ENCODE measurements around the gene LATS2. TPM values are rescaled to one million over a fixed set of nuclear protein-coding genes. Genes with fewer than 3 reads are reported as not detected.
"Not testable (repeated sequence)": the region's sequence is repeated elsewhere in the genome, so short reads cannot be mapped to it uniquely, and the experiment has no call there.

The LATS2 gene
- total RNA-seq, 1 experiment from 2014 or later: 3.9 TPM

- DNase-seq (ENCODE audit: low spot score): not testable (repeated sequence)
Measured at GRCh38 chr13:20961663-20962062, 99.7 kb downstream of the LATS2 start.

GRCh38 chr13:20960663-20961309, 100.6 kb downstream of the LATS2 start:
- DNase-seq (ENCODE audit: low spot score): no peak

GRCh38 chr13:20957049-20957620, 104.3 kb downstream of the LATS2 start:
- not testable (repeated sequence) for DNase-seq (ENCODE audit: low spot score)

GRCh38 chr13:20955496-20955895, 105.9 kb downstream of the LATS2 start:
- no peak for DNase-seq (ENCODE audit: low spot score)

DNA sequence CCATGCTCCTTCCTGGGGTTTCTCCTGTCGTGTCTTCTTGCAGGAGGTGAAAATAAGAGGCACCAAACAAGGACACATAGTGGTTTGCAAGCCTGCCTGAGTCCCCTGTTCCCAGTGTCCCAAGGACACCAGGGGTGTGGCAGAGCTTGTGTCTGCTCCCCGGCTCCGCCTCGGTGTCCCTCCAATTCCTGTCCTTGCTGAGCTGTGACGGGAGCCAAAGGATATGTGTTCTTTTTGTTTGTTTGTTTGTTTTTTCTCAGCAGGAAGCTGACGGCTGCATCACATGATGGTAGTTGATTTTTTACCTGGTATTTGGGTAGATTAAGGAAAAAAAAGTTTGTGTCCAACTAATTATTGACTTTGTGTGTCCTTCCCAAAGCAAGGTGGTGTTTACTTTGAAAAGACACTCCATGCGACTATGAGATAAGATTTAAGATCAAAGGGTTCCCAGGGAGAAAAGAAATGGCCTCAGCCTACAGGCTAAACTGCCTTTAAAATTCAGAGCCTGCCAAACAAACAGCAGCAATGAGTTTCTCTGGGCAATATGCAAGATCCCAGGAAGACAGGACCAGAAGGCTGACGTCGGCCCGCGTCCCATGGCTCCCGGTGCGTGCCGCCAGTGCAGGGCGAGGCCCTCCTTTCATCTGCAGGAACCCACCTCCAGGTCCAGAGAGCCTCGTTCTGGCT, 108.0 kb downstream of the LATS2 start:
- DNase-seq (ENCODE audit: low spot score): no peak

DNA sequence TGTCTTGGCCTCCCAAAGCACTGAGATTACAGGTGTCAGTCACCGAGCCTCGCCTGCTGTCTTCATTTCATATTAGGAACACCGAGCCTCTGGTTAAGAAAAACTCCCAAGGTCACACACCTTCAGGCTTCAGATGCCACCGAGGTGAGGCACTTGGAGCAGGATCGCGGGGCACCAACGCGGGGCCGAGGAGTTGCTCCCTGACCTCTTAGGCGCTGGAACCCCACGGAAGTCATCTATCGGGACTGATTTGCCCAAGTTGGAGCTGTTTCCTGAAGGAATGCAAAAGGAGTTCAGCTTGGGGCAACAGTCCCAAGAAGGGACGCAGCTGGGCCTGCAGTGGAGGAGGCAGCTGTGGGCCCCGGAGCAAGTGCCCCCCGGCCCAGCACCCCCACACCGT, 108.5 kb downstream of the LATS2 start:
- DNase-seq (ENCODE audit: low spot score): no peak

- DNase-seq (ENCODE audit: low spot score): not testable (repeated sequence)
Measured at GRCh38 chr13:20948001-20948400, 113.4 kb downstream of the LATS2 start.

GRCh38 chr13:20945952-20946383, 115.4 kb downstream of the LATS2 start:
- no peak for DNase-seq (ENCODE audit: low spot score)

GRCh38 chr13:20942938-20943559, 118.3 kb downstream of the LATS2 start:
- DNase-seq (ENCODE audit: low spot score): no peak

- DNase-seq (ENCODE audit: low spot score): not testable (repeated sequence)
Measured at GRCh38 chr13:20940511-20940910, 120.9 kb downstream of the LATS2 start.

- DNase-seq (ENCODE audit: low spot score): no peak
Measured at GRCh38 chr13:20940083-20940482, 121.3 kb downstream of the LATS2 start.

- DNase-seq (ENCODE audit: low spot score): no peak
Measured at GRCh38 chr13:20939662-20940061, 121.7 kb downstream of the LATS2 start.

DNA sequence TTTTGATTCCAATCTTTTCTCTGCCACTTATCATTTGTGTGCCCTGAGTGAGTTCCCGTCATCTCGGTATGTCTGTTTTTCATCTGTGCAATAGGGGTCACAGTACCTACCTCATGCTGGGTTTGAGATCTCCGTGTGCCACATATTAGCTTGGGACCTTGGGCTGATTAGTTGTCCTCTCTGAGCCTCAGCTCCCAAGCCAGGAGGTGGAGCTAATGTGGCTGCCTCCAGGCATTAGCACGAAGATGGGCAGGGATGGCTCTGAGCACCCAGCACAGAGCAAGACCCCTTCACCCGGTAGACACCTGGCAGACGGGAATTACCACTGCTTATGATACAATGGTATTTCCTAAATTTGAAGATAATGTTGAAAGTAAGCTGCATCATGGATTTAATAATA, 123.1 kb downstream of the LATS2 start:
- DNase-seq (ENCODE audit: low spot score): no peak

DNA sequence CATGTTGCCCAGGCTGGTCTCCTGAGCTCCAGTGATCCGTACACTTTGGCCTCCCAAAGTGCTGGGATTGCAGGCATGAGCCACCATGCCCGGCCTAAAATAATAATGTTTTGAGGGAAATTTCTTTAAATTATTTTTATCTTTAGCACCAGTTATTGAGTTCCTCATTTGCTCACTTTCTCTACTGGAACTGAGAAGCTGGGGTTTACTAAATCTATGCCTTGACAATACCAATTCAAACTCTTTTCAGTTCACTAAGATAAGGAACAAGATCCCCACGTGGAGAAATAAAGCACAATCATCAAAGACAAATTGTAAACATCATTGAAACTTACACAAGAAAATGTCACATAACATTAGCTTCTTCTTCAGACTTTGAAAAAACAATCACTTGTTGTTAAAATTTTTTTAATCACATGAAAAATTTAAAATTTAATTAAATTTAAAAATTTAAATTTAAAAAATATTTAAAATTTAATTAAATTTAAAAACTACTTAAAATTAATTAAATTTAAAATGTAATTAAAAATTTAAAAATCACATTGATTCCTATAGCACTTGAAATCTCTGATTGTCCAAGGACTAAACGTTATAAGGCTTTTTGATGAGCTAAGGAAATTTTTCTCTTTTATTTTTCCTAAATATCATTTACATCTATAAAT, 133.7 kb downstream of the LATS2 start:
- no peak for DNase-seq (ENCODE audit: low spot score)

- not testable (repeated sequence) for DNase-seq (ENCODE audit: low spot score)
Measured at GRCh38 chr13:20925395-20925790, 136.0 kb downstream of the LATS2 start.

DNA sequence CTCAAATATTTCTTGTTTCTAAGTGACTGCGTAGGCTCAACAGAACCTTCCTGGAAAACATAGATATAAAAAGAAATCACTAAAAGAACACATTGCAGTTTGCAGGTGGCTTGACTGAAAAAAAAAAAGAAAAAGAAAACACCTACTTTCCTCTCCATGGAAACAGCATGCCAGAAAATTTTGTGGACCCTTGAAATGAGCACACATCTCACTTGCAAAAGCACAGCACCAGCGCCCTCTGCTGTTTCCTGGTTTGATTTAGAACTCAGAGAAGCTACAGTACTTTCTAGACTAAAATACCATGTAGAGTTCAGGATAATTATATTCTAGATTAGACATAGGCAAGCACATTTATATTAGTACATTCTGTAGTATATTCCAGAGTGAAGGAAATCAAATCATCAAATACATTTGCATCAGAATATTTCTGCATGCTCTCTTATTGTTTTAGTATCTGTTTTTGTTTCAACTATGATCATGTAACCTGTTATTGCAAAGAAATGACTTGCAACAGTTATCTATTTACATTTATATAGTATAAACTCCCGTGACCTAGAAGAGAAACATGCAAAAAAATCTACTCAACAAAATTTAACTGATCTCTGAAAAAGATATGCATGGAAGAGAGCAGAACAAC, 136.5 kb downstream of the LATS2 start:
- DNase-seq (ENCODE audit: low spot score): peak; percentile 54

- no peak for DNase-seq (ENCODE audit: low spot score)
Measured at GRCh38 chr13:20923272-20923671, 138.1 kb downstream of the LATS2 start.
